Stimulated activated CD8-positive, alpha-beta memory T cell treated with anti-CD3 and anti-CD28 coated beads, Interleukin-12 subunit alpha, Interleukin-12 subunit beta, amount 100 ng/mL, for 1 hour (primary cell): Measurements from ENCODE around the gene GRN.
"Not testable (repeated sequence)": the region's sequence is repeated elsewhere in the genome, so short reads cannot be mapped to it uniquely, and the experiment has no call there.

Source experiments
- DNase-seq: peaks from one replicate; pipeline ENCODE4 v3.0.0-alpha.2; 2020; ENCODE audit warnings: low read depth

The GRN gene

DNA sequence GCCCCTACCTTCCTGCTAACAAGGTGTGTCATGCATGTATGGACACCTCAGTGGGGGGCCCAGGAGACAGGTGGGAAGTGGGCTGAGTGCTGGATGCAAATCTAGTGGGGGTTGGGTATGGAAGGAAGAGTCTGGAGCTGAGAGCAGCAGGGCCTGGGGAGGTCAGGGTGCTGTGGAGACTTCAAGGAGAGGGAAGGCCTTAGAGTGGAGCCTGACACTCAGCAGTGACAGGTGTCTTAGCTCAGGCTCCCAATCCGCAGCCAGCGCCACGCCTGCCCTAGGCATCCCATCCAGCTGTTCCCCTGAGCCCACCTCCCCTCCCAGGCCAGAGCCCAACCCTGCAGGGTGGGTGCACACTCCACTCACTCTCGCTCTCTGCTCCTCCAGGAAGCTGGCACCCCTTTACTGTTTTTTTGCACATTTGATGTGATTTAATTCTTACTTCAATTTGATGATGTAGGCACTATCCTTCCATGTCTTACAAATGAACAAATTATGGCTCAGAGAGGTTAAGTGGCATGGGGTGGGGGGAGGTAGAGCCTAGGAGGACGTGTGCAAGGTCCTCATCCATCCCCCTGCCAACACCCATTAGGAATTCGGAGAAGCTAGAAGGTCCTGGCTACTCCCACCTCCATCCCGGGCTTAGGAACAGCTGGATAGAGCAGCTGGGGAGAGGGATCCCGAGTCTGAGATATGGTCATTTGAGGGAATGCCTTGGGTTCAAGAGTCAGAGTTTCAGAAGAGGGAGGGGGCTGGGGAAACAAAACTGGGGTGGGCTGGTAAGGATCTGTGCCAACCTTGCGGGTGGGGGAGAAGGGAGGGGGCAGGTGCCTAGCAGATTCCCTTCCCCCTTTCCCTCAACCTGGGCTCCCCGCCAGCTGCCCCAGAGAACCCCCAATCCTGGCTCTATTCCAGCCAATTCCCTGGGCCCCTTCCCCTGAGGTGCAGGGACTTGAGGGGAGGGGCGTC is 16.5 kb downstream of the GRN start:
- no peak for DNase-seq

- DNase-seq: no peak
These were observed 17.4 kb downstream of the GRN start for GRCh38 chr17:44362459-44362948.

DNA sequence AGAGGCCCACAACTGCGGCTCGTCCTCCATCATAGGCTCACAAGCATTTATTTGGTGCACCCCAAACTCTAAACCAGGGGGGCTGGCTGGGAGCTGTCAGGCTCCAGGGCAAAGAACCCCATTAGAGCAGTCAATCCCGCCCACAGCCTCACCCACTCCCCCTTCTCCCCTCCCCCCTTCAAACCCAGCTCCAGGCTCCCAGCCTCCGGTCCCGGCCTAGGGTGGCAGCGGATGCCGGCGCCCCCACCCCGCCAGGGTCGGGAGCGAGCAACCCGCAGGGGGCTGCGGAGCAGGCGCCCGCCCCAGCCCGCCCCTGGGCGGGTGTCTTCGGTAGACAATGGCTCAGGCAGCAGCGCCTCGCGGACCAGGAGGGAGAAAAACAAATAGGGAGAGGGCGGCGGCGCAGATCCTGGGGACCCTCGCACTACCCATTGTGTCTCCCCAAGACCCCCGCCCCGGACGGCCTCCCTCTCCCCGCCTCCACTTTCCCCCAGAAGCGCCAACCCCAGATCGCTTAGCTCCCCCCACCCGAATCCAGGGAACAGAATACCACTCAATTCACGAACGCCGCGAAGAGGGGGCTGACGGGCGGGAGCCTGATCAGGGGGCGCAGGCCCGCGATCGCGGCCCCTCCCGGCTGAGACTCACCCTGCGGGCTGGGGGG is 18.0 kb downstream of the GRN start:
- DNase-seq: no peak

- peak; percentile 31 for DNase-seq
These were observed 18.6 kb downstream of the GRN start, which contains the start of gene FAM171A2 for GRCh38 chr17:44363613-44364159. TSS of gene FAM171A2 (minus strand) at chr17:44363853. CDS start at chr17:44363714, 139 bp downstream.

GRCh38 chr17:44365051-44365450 is 19.9 kb downstream of the GRN start:
- not testable (repeated sequence) for DNase-seq

GRCh38 chr17:44367231-44367979 is 22.3 kb downstream of the GRN start:
- no peak for DNase-seq

- not testable (repeated sequence) for DNase-seq
These were observed 23.5 kb downstream of the GRN start for GRCh38 chr17:44368391-44369243.

DNA sequence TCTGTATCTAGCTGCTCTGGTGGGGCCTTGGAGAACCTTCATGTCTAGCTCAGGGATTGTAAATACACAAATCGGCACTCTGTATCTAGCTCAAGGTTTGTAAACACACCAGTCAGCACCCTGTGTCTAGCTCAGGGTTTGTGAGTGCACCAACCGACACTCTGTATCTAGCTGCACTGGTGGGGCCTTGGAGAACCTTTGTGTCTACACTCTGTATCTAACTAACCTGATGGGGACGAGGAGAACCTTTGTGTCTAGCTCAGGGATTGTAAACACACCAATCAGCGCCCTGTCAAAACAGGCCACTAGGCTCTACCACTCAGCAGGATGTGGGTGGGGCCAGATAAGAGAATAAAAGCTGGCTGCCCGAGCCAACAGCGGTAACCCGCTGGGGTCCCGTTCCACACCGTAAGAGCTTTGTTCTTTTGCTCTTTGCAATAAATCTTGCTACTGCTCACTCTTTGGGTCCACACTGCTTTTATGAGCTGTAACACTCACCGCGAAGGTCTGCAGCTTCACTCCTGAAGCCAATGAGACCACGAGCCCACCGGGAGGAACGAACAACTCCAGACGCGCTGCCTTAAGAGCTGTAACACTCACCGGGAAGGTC is 24.4 kb downstream of the GRN start:
- DNase-seq: not testable (repeated sequence)

DNA sequence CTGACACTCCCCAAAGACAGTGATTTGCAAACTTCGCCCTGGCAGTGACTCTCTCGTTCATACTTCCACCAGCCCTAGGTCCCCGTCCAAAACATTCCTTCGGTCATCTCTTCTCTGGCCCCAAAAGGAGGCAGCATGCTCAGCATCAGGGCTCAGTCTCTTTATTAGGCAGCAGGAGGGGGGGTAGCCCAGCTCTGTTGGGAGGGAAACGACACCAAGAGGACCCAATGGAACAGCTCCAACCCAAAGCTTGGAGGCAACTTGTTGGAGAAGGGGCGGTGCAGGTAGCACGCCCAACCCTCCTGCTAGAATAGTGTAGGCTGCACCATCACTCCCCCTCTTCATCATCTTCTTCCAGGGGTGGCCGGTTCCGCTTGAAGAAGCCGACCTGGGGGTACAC is 26.9 kb downstream of the GRN start:
- no peak for DNase-seq

DNA sequence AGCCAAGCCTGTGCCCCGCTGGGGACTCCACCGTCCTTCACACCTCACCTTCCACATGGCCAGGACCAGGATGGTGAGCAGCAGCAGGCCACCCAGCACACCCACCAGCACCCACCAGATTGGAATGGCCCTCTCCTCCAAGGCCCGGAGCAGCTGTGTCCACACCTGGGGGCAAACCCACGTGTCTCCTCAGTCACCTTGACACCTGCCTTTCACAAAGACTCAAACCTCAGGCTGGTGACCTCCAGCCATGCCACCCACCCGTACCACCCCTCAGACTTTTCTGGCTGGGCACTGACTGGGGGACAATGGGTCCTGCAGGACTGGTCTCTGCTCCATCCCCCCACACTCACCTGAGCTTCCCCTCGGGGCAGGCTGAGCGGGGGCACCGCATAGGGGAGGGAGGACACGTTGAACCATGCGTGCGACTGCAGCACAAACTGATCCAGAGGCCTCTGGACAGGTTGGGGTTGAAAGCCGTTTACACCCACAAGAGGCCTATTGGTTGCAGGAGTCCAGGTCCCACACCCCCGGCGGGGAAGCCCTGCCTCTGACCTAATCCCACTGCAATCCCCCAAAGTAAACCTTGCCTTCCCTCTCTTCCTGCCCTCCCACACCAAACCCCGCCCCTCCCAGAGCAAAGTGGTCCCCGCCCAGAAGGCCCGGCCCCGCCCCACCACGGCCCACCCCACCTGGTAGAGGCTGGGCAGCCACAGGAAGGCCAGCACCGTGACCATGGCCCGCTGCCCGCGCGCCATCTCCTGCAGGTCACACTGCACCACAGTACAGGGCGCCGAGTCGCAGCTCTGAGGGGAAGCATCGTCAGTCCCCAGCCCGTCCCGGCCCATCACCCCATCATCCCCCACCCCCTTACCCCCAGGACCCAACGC is 29.4 kb downstream of the GRN start:
- no peak for DNase-seq

- DNase-seq: no peak
These were observed 30.3 kb downstream of the GRN start for GRCh38 chr17:44375196-44376017.

GRCh38 chr17:44376124-44376523 is 31.0 kb downstream of the GRN start:
- DNase-seq: no peak

DNA sequence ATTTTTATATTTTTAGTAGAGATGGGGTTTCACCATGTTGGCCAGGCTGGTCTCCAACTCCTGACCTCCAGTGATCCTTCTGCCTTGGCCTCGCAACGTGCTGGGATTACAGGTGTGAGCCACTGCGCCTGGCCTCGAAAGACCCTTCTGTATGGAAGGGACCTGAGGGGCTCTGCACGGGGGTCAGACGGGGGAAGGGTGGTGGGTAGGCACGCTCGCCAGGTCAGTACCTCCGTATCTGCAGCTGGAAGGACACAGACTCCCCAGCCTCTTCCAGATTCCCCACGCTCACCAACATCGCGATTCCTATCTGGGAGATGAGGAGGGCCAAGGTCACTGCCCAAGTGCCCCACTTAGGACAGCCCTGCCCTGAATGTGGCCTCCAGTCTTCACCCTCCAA is 31.7 kb downstream of the GRN start:
- DNase-seq: no peak

DNA sequence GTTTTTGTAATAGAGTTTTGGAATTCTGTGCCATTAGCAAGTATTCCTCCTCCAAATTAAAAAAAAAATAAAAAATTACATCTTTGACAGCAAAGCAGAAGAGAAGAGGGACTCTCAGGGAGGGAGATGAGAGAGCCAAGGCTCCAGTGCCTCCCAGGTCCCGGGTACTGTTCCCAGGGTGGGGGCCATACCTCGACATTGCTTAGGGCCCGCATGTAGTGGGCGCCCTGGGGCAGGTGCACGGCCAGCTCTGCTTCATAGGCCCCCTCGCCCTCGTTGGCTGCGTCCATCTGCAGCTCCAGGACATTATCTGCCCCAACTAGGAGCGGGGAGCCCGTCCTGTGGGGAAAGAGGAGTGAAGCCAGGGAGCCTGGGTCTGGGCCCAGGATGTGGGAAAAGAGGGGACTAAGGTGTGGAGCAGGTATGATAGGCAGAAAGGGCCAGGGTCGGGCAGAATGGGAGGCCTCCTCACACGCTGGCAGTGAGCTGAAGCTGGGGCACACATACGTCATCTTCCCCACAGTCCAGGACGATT is 33.1 kb downstream of the GRN start:
- no peak for DNase-seq

DNA sequence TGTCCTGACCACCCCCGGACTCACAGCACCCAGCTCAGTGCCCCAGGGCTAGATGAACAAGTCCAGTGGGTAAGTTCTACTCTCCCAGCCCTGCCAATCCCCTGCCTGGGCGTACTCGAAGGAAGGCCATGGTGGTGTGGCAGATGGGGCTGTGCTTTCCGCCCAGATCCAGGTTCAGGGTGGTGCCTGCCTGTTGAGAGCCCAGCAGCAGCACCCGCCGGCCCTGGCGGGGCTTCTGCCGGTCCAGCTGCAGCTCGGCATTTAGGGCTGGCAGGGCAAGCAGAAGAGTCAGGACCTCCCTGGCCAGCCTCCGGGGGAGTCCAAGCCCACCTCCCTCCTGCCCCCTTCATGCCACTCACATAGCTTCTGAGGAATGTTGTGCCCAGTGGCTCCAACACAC is 34.8 kb downstream of the GRN start:
- DNase-seq: no peak

DNA sequence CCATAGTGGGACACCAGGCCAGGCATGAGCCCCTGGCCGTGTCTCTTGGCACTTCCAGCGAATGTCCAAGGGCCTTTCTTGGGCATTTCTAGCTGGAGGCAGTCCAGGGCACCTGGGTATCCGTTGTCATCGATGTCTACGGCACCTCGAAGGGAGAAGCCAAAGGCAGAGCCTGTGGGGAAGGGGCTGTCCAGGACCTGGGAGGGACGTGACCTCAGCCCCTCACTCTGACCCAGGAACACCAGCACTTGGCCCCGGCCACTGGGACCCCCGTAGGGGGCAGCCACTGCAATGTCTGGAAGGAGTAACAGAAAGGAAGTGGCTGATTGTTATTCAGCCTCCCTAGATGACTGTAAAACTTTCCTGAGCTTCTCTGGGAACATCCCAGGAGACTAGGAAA is 35.7 kb downstream of the GRN start:
- no peak for DNase-seq

GRCh38 chr17:44381810-44382305 is 36.8 kb downstream of the GRN start:
- DNase-seq: no peak

DNA sequence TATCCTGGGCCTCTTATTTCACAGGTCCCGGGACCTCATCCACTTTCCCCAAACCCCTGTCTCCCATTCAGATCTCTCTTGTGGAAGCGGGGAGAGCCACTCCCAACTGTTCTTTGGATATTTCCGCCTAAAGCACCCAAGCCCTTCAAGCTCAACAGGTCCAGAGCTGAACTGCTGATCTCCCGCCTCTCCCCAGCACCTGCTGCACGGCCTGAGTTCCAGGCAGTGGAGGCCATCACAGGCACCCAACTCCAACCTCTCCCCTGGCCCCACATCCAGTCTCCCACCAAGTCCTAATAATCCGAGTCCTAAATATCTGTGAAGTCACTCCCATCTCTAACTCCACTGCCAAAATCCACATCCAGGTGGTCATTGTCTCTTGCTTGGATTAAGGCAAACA is 37.8 kb downstream of the GRN start:
- DNase-seq: no peak
